Measurements from ENCODE around the gene ATRN.

The ATRN gene

GRCh38 chr20:3560162-3560561 lies 89.3 kb downstream of the ATRN start:
- no peak for DNase-seq
- no peaks in the 10 kb centered on the region for H3K9me3 ChIP-seq (ENCODE audit: control extremely low read depth in 1 of 5, control insufficient read depth in 4 of 5, insufficient read depth in 2 of 5, low read depth in 1 of 5, low read length in 4 of 5)
- WGBS (ENCODE audit: insufficient coverage) = no CpG with 5 or more reads among the region's 3 CpGs
- ChIA-PET CTCF (interaction anchor here (1.2 kb wide), 1 partner anchor 14 kb away, joined by 3 read pairs; no protein-coding TSS in a partner anchor), POLR2A (interaction anchor here (0.6 kb wide), 1 partner anchor 27 kb away, joined by 3 read pairs; no protein-coding TSS in a partner anchor)
- peaks cover 3 to 17% (median 11%) of the 10 kb centered on the region in 4 experiments for H3K36me3 ChIP-seq (ENCODE audit: control insufficient read depth in 4 of 4, insufficient read depth in 4 of 4, low read length in 3 of 4)
- peaks cover 0 to 21% (median 6%) of the 10 kb centered on the region in 4 experiments for H3K4me1 ChIP-seq (ENCODE audit: control extremely low read depth in 1 of 4, control insufficient read depth in 4 of 4, insufficient read depth in 4 of 4, low read length in 3 of 4)
- H3K4me3 ChIP-seq (ENCODE audit: control insufficient read depth in 1 of 7, extremely low read depth in 1 of 7, insufficient read depth in 4 of 7, low read depth in 2 of 7, low read length in 6 of 7) = no peak overlapping the region
- no peaks in the 10 kb centered on the region for H3K27me3 ChIP-seq (replicated peaks in 2 of 5; ENCODE audit: control insufficient read depth in 4 of 5, insufficient read depth in 5 of 5, low read length in 4 of 5)
- H3K27ac ChIP-seq (ENCODE audit: insufficient read depth in 1 of 2, low read depth in 1 of 2, low read length in 2 of 2, poor library complexity in 1 of 2, severe bottlenecking in 2 of 2) = no peak overlapping the region

DNA sequence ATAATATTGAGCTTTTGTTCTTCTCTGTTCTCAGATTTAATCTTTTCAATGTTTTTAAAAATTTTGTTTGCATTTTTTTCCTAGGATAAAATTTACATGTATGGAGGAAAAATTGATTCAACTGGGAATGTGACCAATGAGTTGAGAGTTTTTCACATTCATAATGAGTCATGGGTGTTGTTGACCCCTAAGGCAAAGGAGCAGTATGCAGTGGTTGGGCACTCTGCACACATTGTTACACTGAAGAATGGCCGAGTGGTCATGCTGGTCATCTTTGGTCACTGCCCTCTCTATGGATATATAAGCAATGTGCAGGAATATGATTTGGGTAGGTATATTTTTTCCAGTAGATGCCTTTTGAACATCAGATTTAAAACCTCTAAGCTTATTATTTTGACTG lies 89.8 kb downstream of the ATRN start:
- no peaks in the 10 kb centered on the region for H3K9me3 ChIP-seq (ENCODE audit: control extremely low read depth in 1 of 5, control insufficient read depth in 4 of 5, insufficient read depth in 2 of 5, low read depth in 1 of 5, low read length in 4 of 5)
- CTCF ChIA-PET = interaction anchor here (1.2 to 1.4 kb wide), 2 partner anchors 14 to 17 kb away, joined by 3 read pairs; no protein-coding TSS in a partner anchor
- no peak overlapping the region for H3K4me3 ChIP-seq (ENCODE audit: control insufficient read depth in 1 of 7, extremely low read depth in 1 of 7, insufficient read depth in 4 of 7, low read depth in 2 of 7, low read length in 6 of 7)
- POLR2A ChIA-PET = interaction anchor here (0.6 kb wide), 1 partner anchor 27 kb away, joined by 3 read pairs; no protein-coding TSS in a partner anchor
- H3K27me3 ChIP-seq (replicated peaks in 2 of 5; ENCODE audit: control insufficient read depth in 4 of 5, insufficient read depth in 5 of 5, low read length in 4 of 5) = no peaks in the 10 kb centered on the region
- WGBS (ENCODE audit: insufficient coverage) = 100% methylated on average over 1 of the region's 1 CpG
- H3K4me1 ChIP-seq (ENCODE audit: control extremely low read depth in 1 of 4, control insufficient read depth in 4 of 4, insufficient read depth in 4 of 4, low read length in 3 of 4) = peaks cover 0 to 17% (median 6%) of the 10 kb centered on the region in 4 experiments
- no peak for DNase-seq
- H3K36me3 ChIP-seq (ENCODE audit: control insufficient read depth in 4 of 4, insufficient read depth in 4 of 4, low read length in 3 of 4) = peaks cover 3 to 17% (median 13%) of the 10 kb centered on the region in 4 experiments
- no peak overlapping the region for H3K27ac ChIP-seq (ENCODE audit: insufficient read depth in 1 of 2, low read depth in 1 of 2, low read length in 2 of 2, poor library complexity in 1 of 2, severe bottlenecking in 2 of 2)

DNA sequence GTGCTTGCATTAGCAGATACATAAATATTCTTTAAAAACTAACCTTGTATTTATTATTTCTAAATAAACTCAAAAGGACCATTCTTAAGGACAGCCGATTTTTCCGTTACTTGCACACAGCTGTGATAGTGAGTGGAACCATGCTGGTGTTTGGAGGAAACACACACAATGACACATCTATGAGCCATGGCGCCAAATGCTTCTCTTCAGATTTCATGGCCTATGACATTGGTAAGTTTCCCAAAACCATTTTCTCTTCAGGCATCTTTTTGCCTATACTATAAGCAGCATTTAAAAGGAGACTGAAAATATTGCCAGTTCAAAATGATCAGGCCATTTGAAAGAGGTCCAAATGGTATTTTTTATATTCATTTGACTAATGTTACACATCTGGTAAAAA lies 92.3 kb downstream of the ATRN start:
- Histone ChIP-seq H3K27me3 (replicated peaks in 2 of 5; ENCODE audit: control insufficient read depth in 4 of 5, insufficient read depth in 5 of 5, low read length in 4 of 5) (no peaks in the 10 kb centered on the region), H3K27ac (ENCODE audit: insufficient read depth in 1 of 2, low read depth in 1 of 2, low read length in 2 of 2, poor library complexity in 1 of 2, severe bottlenecking in 2 of 2) (no peak overlapping the region), H3K4me1 (ENCODE audit: control extremely low read depth in 1 of 4, control insufficient read depth in 4 of 4, insufficient read depth in 4 of 4, low read length in 3 of 4) (no peaks in the 10 kb centered on the region), H3K36me3 (ENCODE audit: control insufficient read depth in 4 of 4, insufficient read depth in 4 of 4, low read length in 3 of 4) (peaks cover 8 to 21% (median 16%) of the 10 kb centered on the region in 4 experiments), H3K4me3 (ENCODE audit: control insufficient read depth in 1 of 7, extremely low read depth in 1 of 7, insufficient read depth in 4 of 7, low read depth in 2 of 7, low read length in 6 of 7) (no peak overlapping the region), H3K9me3 (ENCODE audit: control extremely low read depth in 1 of 5, control insufficient read depth in 4 of 5, insufficient read depth in 2 of 5, low read depth in 1 of 5, low read length in 4 of 5) (no peaks in the 10 kb centered on the region)
- 92% methylated on average over 2 of the region's 3 CpGs for WGBS (ENCODE audit: insufficient coverage)
- ChIA-PET POLR2A (no interaction called here), CTCF (interaction anchor here (0.6 to 1.7 kb wide), 10 partner anchors 16 to 207 kb away, joined by 3 to 7 read pairs (median 3); no protein-coding TSS in a partner anchor)
- DNase-seq = no peak

DNA sequence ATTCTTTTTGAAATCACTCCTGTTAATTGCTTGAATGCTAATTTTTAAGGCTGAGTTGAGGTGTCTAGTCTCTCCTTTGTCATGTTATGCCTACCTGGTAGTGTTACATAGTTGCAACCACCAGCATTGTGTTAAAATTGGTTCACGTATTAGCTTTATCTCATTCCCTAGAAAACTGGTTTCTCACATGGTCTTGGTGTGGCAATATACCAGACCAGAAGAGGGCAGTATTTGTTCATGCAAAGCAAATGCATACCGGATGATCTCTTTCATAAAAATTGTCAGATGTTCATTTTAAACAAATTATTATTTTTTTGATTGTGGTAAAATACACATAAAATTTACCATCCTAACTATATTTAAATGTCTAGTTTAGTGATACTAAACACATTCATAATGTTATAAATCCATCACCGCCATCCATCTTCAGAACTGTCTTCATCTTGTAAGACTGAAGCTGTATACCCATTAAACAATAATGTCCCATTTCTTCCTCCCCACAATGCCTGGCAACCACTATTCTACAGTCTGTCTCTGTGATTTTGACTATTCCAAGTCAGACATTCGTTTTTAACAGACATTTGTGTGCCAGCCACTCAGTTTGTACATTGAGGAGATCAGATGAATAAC lies 92.8 kb downstream of the ATRN start:
- Histone ChIP-seq H3K36me3 (ENCODE audit: control insufficient read depth in 4 of 4, insufficient read depth in 4 of 4, low read length in 3 of 4) (peaks cover 9 to 21% (median 16%) of the 10 kb centered on the region in 4 experiments), H3K4me1 (ENCODE audit: control extremely low read depth in 1 of 4, control insufficient read depth in 4 of 4, insufficient read depth in 4 of 4, low read length in 3 of 4) (no peaks in the 10 kb centered on the region), H3K9me3 (ENCODE audit: control extremely low read depth in 1 of 5, control insufficient read depth in 4 of 5, insufficient read depth in 2 of 5, low read depth in 1 of 5, low read length in 4 of 5) (no peaks in the 10 kb centered on the region), H3K4me3 (ENCODE audit: control insufficient read depth in 1 of 7, extremely low read depth in 1 of 7, insufficient read depth in 4 of 7, low read depth in 2 of 7, low read length in 6 of 7) (no peak overlapping the region), H3K27me3 (replicated peaks in 2 of 5; ENCODE audit: control insufficient read depth in 4 of 5, insufficient read depth in 5 of 5, low read length in 4 of 5) (no peaks in the 10 kb centered on the region), H3K27ac (ENCODE audit: insufficient read depth in 1 of 2, low read depth in 1 of 2, low read length in 2 of 2, poor library complexity in 1 of 2, severe bottlenecking in 2 of 2) (no peak overlapping the region)
- WGBS (ENCODE audit: insufficient coverage) = 93% methylated on average over 3 of the region's 4 CpGs
- ChIA-PET CTCF (interaction anchor here (0.6 to 1.7 kb wide), 10 partner anchors 17 to 207 kb away, joined by 3 to 7 read pairs (median 3); no protein-coding TSS in a partner anchor), POLR2A (no interaction called here)
- peak; percentile 54 to 69 (median 68) for DNase-seq

DNA sequence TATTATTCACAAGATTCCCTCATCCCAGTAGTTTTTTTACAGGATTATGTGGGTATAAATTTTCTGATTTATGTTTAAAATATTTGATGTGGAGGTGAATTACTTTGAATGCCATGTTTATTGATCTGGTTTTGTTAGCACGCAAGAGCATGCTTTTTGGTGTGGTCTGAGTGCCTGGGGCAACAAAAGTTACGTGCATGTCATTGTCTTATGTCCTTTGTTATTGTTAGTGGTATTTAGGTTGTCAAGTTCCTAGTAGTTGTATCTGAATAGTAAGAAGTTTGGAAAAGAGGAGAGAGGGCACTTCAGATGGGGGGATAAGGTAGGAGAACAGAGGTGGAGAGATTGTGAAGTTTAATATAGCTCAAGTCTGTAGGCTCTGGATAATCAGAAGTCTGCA lies 95.0 kb downstream of the ATRN start:
- Histone ChIP-seq H3K36me3 (ENCODE audit: control insufficient read depth in 4 of 4, insufficient read depth in 4 of 4, low read length in 3 of 4) (peaks cover 9 to 21% (median 17%) of the 10 kb centered on the region in 4 experiments), H3K4me1 (ENCODE audit: control extremely low read depth in 1 of 4, control insufficient read depth in 4 of 4, insufficient read depth in 4 of 4, low read length in 3 of 4) (no peaks in the 10 kb centered on the region), H3K27me3 (replicated peaks in 2 of 5; ENCODE audit: control insufficient read depth in 4 of 5, insufficient read depth in 5 of 5, low read length in 4 of 5) (no peaks in the 10 kb centered on the region), H3K9me3 (ENCODE audit: control extremely low read depth in 1 of 5, control insufficient read depth in 4 of 5, insufficient read depth in 2 of 5, low read depth in 1 of 5, low read length in 4 of 5) (no peaks in the 10 kb centered on the region), H3K27ac (ENCODE audit: insufficient read depth in 1 of 2, low read depth in 1 of 2, low read length in 2 of 2, poor library complexity in 1 of 2, severe bottlenecking in 2 of 2) (no peak overlapping the region), H3K4me3 (ENCODE audit: control insufficient read depth in 1 of 7, extremely low read depth in 1 of 7, insufficient read depth in 4 of 7, low read depth in 2 of 7, low read length in 6 of 7) (no peak overlapping the region)
- DNase-seq = no peak
- WGBS (ENCODE audit: insufficient coverage) = 96% methylated on average over 2 of the region's 2 CpGs
- ChIA-PET CTCF (interaction anchor here (1.1 kb wide), 1 partner anchor 11 kb away, joined by 3 read pairs; no protein-coding TSS in a partner anchor), POLR2A (no interaction called here)

GRCh38 chr20:3572151-3572550 lies 101.3 kb downstream of the ATRN start:
- Histone ChIP-seq H3K4me1 (ENCODE audit: control extremely low read depth in 1 of 4, control insufficient read depth in 4 of 4, insufficient read depth in 4 of 4, low read length in 3 of 4) (peaks cover 0 to 2% (median under 1%) of the 10 kb centered on the region in 4 experiments), H3K4me3 (ENCODE audit: control insufficient read depth in 1 of 7, extremely low read depth in 1 of 7, insufficient read depth in 4 of 7, low read depth in 2 of 7, low read length in 6 of 7) (no peak overlapping the region), H3K27ac (ENCODE audit: insufficient read depth in 1 of 2, low read depth in 1 of 2, low read length in 2 of 2, poor library complexity in 1 of 2, severe bottlenecking in 2 of 2) (no peak overlapping the region), H3K36me3 (ENCODE audit: control insufficient read depth in 4 of 4, insufficient read depth in 4 of 4, low read length in 3 of 4) (peaks cover 12 to 33% (median 18%) of the 10 kb centered on the region in 4 experiments), H3K27me3 (replicated peaks in 2 of 5; ENCODE audit: control insufficient read depth in 4 of 5, insufficient read depth in 5 of 5, low read length in 4 of 5) (no peaks in the 10 kb centered on the region), H3K9me3 (ENCODE audit: control extremely low read depth in 1 of 5, control insufficient read depth in 4 of 5, insufficient read depth in 2 of 5, low read depth in 1 of 5, low read length in 4 of 5) (no peaks in the 10 kb centered on the region)
- ChIA-PET CTCF (no interaction called here), POLR2A (no interaction called here)
- 100% methylated on average over 1 of the region's 1 CpG for WGBS (ENCODE audit: insufficient coverage)
- DNase-seq = no peak

DNA sequence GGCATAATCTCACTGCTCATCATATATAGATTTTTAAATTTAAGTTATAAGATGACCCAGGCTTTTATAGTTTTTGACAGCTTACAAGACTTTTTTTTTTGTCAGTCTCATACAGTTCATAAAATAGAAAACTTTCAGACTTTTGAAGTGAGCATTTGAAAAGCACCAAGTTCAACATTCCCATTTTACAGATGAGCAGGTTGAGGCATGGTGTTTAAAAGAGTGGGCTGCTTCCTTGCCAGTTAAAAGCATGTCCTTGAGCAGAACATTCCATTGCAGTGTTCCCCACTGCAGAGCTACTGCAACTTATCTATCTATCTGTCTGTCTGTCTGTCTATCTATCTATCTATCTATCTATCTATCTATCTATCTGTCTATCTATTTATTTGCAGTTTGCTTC lies 105.5 kb downstream of the ATRN start:
- H3K9me3 ChIP-seq (ENCODE audit: control extremely low read depth in 1 of 5, control insufficient read depth in 4 of 5, insufficient read depth in 2 of 5, low read depth in 1 of 5, low read length in 4 of 5) = no peaks in the 10 kb centered on the region
- H3K36me3 ChIP-seq (ENCODE audit: control insufficient read depth in 4 of 4, insufficient read depth in 4 of 4, low read length in 3 of 4) = peaks cover 14 to 40% (median 24%) of the 10 kb centered on the region in 4 experiments
- no peak overlapping the region for H3K4me3 ChIP-seq (ENCODE audit: control insufficient read depth in 1 of 7, extremely low read depth in 1 of 7, insufficient read depth in 4 of 7, low read depth in 2 of 7, low read length in 6 of 7)
- CTCF ChIA-PET = interaction anchor here (0.6 to 1.2 kb wide), 2 partner anchors 10 to 11 kb away, joined by 3 read pairs; no protein-coding TSS in a partner anchor
- H3K27ac ChIP-seq (ENCODE audit: insufficient read depth in 1 of 2, low read depth in 1 of 2, low read length in 2 of 2, poor library complexity in 1 of 2, severe bottlenecking in 2 of 2) = no peak overlapping the region
- H3K4me1 ChIP-seq (ENCODE audit: control extremely low read depth in 1 of 4, control insufficient read depth in 4 of 4, insufficient read depth in 4 of 4, low read length in 3 of 4) = peaks cover 0 to 4% (median 2%) of the 10 kb centered on the region in 4 experiments
- POLR2A ChIA-PET = no interaction called here
- H3K27me3 ChIP-seq (replicated peaks in 2 of 5; ENCODE audit: control insufficient read depth in 4 of 5, insufficient read depth in 5 of 5, low read length in 4 of 5) = no peaks in the 10 kb centered on the region
- no peak for DNase-seq
